Stomach (tissue), 9 donors: ENCODE measurements around the gene KRTAP10-2. TPM values are rescaled to one million over a fixed set of nuclear protein-coding genes. Genes with fewer than 3 reads are reported as not detected.
"Not testable (repeated sequence)": the region's sequence is repeated elsewhere in the genome, so short reads cannot be mapped to it uniquely, and the experiment has no call there.

Experiments used
- DNase-seq, 2 donors: peaks; one replicate each; pipeline versions ENCODE4 v3.0.0 to v3.0.0-alpha.2; 2013 to 2019
- H3K27ac ChIP-seq, 5 donors: fragments of 200-600 bp in 4 of 5; sonication (generic) in 4 of 5; one replicate each; pipeline ENCODE4 v1.5.1; 2013 to 2019; ENCODE audit warnings: mild to moderate bottlenecking in 1 of 5, moderate library complexity in 1 of 5
- H3K27me3 ChIP-seq, 3 donors: fragments of 200-600 bp; sonication (generic); one replicate each; pipeline ENCODE4 v1.5.1; 2017 to 2019; ENCODE audit warnings: mixed run types in 1 of 3
- H3K36me3 ChIP-seq, 4 donors: fragments of 200-600 bp; sonication (generic); 1 replicate in 3 of 4; 2 replicates in 1 of 4; pipeline ENCODE4 v1.5.1; 2016 to 2019
- H3K4me1 ChIP-seq, 4 donors: fragments of 200-600 bp; sonication (generic); one replicate each; pipeline ENCODE4 v1.5.1; 2016 to 2019
- H3K4me3 ChIP-seq, 4 donors: fragments of 200-600 bp; sonication (generic) in 3 of 4; one replicate each; pipeline ENCODE4 v1.5.1; 2016 to 2019; ENCODE audit warnings: mild to moderate bottlenecking in 1 of 4
- H3K9me3 ChIP-seq, 4 donors: fragments of 200-600 bp; sonication (generic); one replicate each; pipeline ENCODE4 v1.5.1; 2016 to 2019
- EP300 ChIP-seq: sonication (generic); formaldehyde crosslinking; IDR thresholded peaks from one replicate; pipeline ENCODE4 v1.6.1; 2017; ENCODE audit warnings: antibody characterized with exemption
- POLR2A ChIP-seq, 4 donors: fragments of 450-650 bp; IDR thresholded peaks; one replicate each; pipeline ENCODE4 v1.6.1; 2016; ENCODE audit warnings: antibody characterized with exemption in 4 of 4, control low read depth in 2 of 4, mild to moderate bottlenecking in 1 of 4, moderate library complexity in 1 of 4
- POLR2AphosphoS5 ChIP-seq, 3 donors: sonication (generic); formaldehyde crosslinking; IDR thresholded peaks; one replicate each; pipeline ENCODE4 v1.6.1; 2016; ENCODE audit warnings: antibody characterized with exemption in 3 of 3
- WGBS, 5 donors: extraction: QIAGEN DNeasy Blood & Tissue Kit in 3 of 5; methylation state at CpG; one replicate each; pipeline versions ENCODE4 v1.1.5 to v1.1.7; 2013 to 2018; 5-methylcytosine and 5-hydroxymethylcytosine counted together
- intact Hi-C: fragments of 100-400 bp; cut with DNase I; formaldehyde crosslinking; loops from one replicate; pipeline ENCODE4 v1.15.1; 2023; ENCODE audit warnings: low total_unique reads
- polyA plus RNA-seq, 3 donors: library from polyadenylated mRNA; stranded (reverse); fragments of 200-250 nt; gene quantifications; one replicate each; pipeline ENCODE4 v1.2.3, GENCODE V29; 2013
- total RNA-seq, 5 donors: library from RNA; depleted of rRNA; stranded (reverse); fragments of >200 nt; gene quantifications; one replicate each; pipeline versions ENCODE4 v1.1.0 to v1.2.3, GENCODE V29; 2014 to 2016
- TF ChIP-seq, protein P1 (sequence below), 7 experiments: fragments of 450-650 bp in 4 of 7; fragments of 200-600 bp in 3 of 7; sonication (generic) in 3 of 7; IDR thresholded peaks; one replicate each; pipeline ENCODE4 v1.5.1; 2016 to 2019; ENCODE audit warnings: antibody characterized with exemption in 7 of 7, control low read depth in 2 of 7, mild to moderate bottlenecking in 1 of 7
- donor health status: healthy with polysubstance abuse.
- donor health status: Bipolar disorder and iron deficiency.
- donor health status: healthy.

The KRTAP10-2 gene
- total and polyA plus RNA-seq, 8 donors = not detected

- DNase-seq = no peak
- peaks cover 0 to 6% (median 0%) of the 10 kb centered on the region in 4 donors for H3K9me3 ChIP-seq
- H3K27ac ChIP-seq = no peak overlapping the region
- H3K27me3 ChIP-seq = peaks cover 0 to 61% (median 20%) of the 10 kb centered on the region in 3 donors
- intact Hi-C loops = no loop called here
- no peak for TF ChIP-seq POLR2A (IDR thresholded peaks at IDR 0.05)
- TF ChIP-seq POLR2AphosphoS5 (IDR thresholded peaks at IDR 0.05) = no peak
- no peak for TF ChIP-seq EP300
- TF ChIP-seq, protein P1, sequence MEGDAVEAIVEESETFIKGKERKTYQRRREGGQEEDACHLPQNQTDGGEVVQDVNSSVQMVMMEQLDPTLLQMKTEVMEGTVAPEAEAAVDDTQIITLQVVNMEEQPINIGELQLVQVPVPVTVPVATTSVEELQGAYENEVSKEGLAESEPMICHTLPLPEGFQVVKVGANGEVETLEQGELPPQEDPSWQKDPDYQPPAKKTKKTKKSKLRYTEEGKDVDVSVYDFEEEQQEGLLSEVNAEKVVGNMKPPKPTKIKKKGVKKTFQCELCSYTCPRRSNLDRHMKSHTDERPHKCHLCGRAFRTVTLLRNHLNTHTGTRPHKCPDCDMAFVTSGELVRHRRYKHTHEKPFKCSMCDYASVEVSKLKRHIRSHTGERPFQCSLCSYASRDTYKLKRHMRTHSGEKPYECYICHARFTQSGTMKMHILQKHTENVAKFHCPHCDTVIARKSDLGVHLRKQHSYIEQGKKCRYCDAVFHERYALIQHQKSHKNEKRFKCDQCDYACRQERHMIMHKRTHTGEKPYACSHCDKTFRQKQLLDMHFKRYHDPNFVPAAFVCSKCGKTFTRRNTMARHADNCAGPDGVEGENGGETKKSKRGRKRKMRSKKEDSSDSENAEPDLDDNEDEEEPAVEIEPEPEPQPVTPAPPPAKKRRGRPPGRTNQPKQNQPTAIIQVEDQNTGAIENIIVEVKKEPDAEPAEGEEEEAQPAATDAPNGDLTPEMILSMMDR (IDR thresholded peaks at IDR 0.05) = no peak
- 78 to 86% (median 81%) methylated on average over 10 to 13 of the region's 13 CpGs for WGBS, 5 donors
- no peaks in the 10 kb centered on the region for H3K36me3 ChIP-seq
- no peak overlapping the region for H3K4me3 ChIP-seq
- H3K4me1 ChIP-seq = no peaks in the 10 kb centered on the region
Measured at GRCh38 chr21:44555200-44555875, 4.0 kb upstream of the KRTAP10-2 start.

GRCh38 chr21:44552681-44553080 lies 1.4 kb upstream of the KRTAP10-2 start:
- Histone ChIP-seq H3K9me3 (peaks cover 0 to 6% (median 0%) of the 10 kb centered on the region in 4 donors), H3K36me3 (no peaks in the 10 kb centered on the region), H3K4me3 (no peak overlapping the region), H3K4me1 (peaks cover 0 to 9% (median 9%) of the 10 kb centered on the region in 4 donors), H3K27me3 (peaks cover 0 to 70% (median 19%) of the 10 kb centered on the region in 3 donors), H3K27ac (no peak overlapping the region)
- TF ChIP-seq POLR2AphosphoS5 (IDR thresholded peaks at IDR 0.05) = no peak
- TF ChIP-seq POLR2A (IDR thresholded peaks at IDR 0.05) = no peak
- TF ChIP-seq, protein P1 (IDR thresholded peaks at IDR 0.05) = no peak
- TF ChIP-seq EP300 = no peak
- no peak for DNase-seq
- WGBS, 5 donors = 73 to 81% (median 78%) methylated on average over 9 to 13 of the region's 13 CpGs
- intact Hi-C loops = no loop called here

DNA sequence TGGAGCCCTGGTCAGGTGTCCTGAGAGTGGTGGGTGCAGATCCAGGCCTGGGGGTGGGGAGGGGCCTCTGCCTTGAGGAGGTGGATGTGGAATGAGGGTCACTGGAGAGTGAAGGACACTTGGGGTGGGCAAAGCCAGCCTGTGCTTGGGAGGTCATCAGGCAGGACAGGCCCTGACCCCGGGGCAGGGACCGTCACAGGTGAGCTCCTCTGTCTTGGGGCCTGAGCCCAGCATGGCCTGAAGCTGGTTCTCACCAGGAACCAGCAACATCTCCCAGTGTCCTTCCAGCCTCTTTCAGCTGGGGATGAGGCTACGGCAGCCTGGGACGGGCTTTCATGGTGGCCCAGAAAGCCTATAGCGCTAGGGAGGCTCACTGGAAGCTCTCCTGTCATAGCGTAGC lies 831 bp upstream of the KRTAP10-2 start:
- Histone ChIP-seq H3K4me3 (no peak overlapping the region), H3K36me3 (no peaks in the 10 kb centered on the region), H3K9me3 (peaks cover 0 to 6% (median 0%) of the 10 kb centered on the region in 4 donors), H3K27me3 (peaks cover 0 to 67% (median 14%) of the 10 kb centered on the region in 3 donors), H3K27ac (no peak overlapping the region), H3K4me1 (peaks cover 0 to 9% (median 9%) of the 10 kb centered on the region in 4 donors)
- TF ChIP-seq EP300 (no peak), POLR2A (IDR thresholded peaks at IDR 0.05) (no peak), POLR2AphosphoS5 (IDR thresholded peaks at IDR 0.05) (no peak)
- TF ChIP-seq, protein P1 (IDR thresholded peaks at IDR 0.05) = no peak
- intact Hi-C loops = no loop called here
- peak in 1 of 2 donors; percentile 21 for DNase-seq
- 85 to 100% (median 91%) methylated on average over 4 to 6 of the region's 6 CpGs for WGBS, 5 donors

DNA sequence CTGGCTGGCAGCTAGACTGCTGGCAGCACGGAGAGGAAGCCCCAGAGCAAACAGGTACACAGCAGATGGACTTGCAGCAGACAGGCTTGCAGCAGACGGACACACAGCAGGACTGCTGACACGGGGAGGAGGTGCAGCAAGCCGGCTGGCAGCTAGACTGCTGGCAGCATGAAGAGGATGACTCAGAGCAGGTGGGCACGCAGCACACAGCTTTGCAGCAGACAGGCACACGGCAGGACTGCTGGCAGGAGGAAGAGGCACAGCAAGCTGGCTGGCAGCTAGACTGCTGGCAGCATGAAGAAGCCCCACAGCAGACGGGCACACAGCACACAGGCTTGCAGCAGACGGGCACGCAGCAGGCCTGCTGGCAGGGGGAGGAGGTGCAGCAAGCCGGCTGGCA lies 498 bp downstream of the KRTAP10-2 start:
- H3K36me3 ChIP-seq = no peaks in the 10 kb centered on the region
- intact Hi-C loops = no loop called here
- DNase-seq = no peak
- H3K9me3 ChIP-seq = peaks cover 0 to 15% (median 5%) of the 10 kb centered on the region in 4 donors
- peaks cover 0 to 54% (median 10%) of the 10 kb centered on the region in 3 donors for H3K27me3 ChIP-seq
- H3K27ac ChIP-seq = no peak overlapping the region
- no peak overlapping the region for H3K4me3 ChIP-seq
- 44 to 59% (median 53%) methylated on average over 8 to 10 of the region's 10 CpGs for WGBS, 5 donors
- peaks cover 0 to 9% (median 9%) of the 10 kb centered on the region in 4 donors for H3K4me1 ChIP-seq
- TF ChIP-seq, protein P1 (IDR thresholded peaks at IDR 0.05) = no peak
- TF ChIP-seq POLR2AphosphoS5 (IDR thresholded peaks at IDR 0.05) (no peak), POLR2A (IDR thresholded peaks at IDR 0.05) (no peak), EP300 (no peak)

DNA sequence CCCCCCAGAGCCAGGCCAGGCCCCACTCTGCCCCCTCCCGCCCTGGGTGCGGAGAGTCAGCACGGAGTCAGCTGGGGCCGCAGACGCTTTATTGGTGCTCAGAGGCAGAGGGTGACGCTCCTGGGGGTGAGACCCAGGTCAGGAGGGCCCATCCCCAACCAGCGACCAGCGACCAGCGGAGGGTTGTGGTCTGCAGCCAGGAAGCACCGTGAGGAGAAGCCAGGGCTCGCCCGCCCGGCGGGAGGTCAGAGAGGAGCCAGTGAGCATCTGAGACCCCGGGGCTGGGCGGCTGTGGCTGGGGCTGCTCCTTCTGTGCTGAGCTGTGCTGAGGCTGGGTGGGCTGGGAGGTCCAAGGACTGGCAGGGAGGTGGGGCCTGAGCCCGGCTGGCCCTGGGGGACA lies 1.0 kb downstream of the KRTAP10-2 start:
- intact Hi-C loops, H3K4me3 ChIP-seq, H3K4me1 ChIP-seq, H3K36me3 ChIP-seq, DNase-seq, H3K27ac ChIP-seq: not testable (repeated sequence)
- H3K9me3 ChIP-seq = peaks cover 0 to 15% (median 5%) of the 10 kb centered on the region in 4 donors
- H3K27me3 ChIP-seq = peaks cover 0 to 48% (median 7%) of the 10 kb centered on the region in 3 donors
- WGBS, 5 donors = 58 to 72% (median 63%) methylated on average over 10 to 17 of the region's 17 CpGs
